Endothelial cell (in vitro differentiated cells): Measurements from ENCODE around the gene TBX15. TPM values are rescaled to one million over a fixed set of nuclear protein-coding genes. Genes with fewer than 3 reads are reported as not detected.

ENCODE experiments used
- DNase-seq: peaks from one replicate; pipeline ENCODE4 v3.0.0; 2021; ENCODE audit warnings: low spot score
- H3K27ac Mint-ChIP-seq: one replicate; pipeline ENCODE4 v1.8.0; 2021; ENCODE audit warnings: mixed read lengths, inconsistent platforms; ENCODE audit not compliant: unreplicated experiment
- H3K27me3 Mint-ChIP-seq: one replicate; pipeline ENCODE4 v1.8.0; 2021; ENCODE audit warnings: mild to moderate bottlenecking, moderate library complexity, mixed read lengths, inconsistent platforms; ENCODE audit not compliant: unreplicated experiment
- H3K36me3 Mint-ChIP-seq: one replicate; pipeline ENCODE4 v1.8.0; 2021; ENCODE audit warnings: mild to moderate bottlenecking, low read depth, mixed read lengths, inconsistent platforms; ENCODE audit not compliant: unreplicated experiment
- H3K4me1 Mint-ChIP-seq: one replicate; pipeline ENCODE4 v1.8.0; 2021; ENCODE audit warnings: mild to moderate bottlenecking, mixed read lengths, inconsistent platforms; ENCODE audit not compliant: unreplicated experiment
- H3K4me3 Mint-ChIP-seq: one replicate; pipeline ENCODE4 v1.8.0; 2021; ENCODE audit warnings: mild to moderate bottlenecking, mixed read lengths, inconsistent platforms; ENCODE audit not compliant: unreplicated experiment
- H3K9me3 Mint-ChIP-seq: one replicate; pipeline ENCODE4 v1.8.0; 2021; ENCODE audit warnings: mixed read lengths, inconsistent platforms; ENCODE audit not compliant: unreplicated experiment
- CTCF ChIP-seq: fragments of 200-600 bp; sonication (generic); IDR thresholded peaks from one replicate; pipeline ENCODE4 v1.5.0; 2021; ENCODE audit warnings: antibody characterized with exemption; ENCODE audit not compliant: unreplicated experiment
- total RNA-seq: library from RNA; stranded (reverse); fragmentation: NEBNext Ultra II Directional; extraction: Animal tissue kit (Norgen Biotek cat#: 25700); gene quantifications from one replicate; pipeline ENCODE4 v1.2.1, GENCODE V29; 2021; ENCODE audit not compliant: unreplicated experiment

TBX15 gene
- total RNA-seq, 1 donor from 2014 or later: 38.0 TPM

GRCh38 chr1:118937413-118938072, 50.6 kb downstream of the TBX15 start:
- no peak for DNase-seq
- Mint-ChIP-seq H3K27me3 (peaks cover 1% of the 10 kb centered on the region), H3K36me3 (peaks cover 5% of the 10 kb centered on the region), H3K4me3 (no peak overlapping the region), H3K27ac (no peak overlapping the region), H3K4me1 (peaks cover 3% of the 10 kb centered on the region), H3K9me3 (no peaks in the 10 kb centered on the region)
- TF ChIP-seq CTCF: no peak

- H3K9me3 Mint-ChIP-seq: no peaks in the 10 kb centered on the region
- H3K4me1 Mint-ChIP-seq: peaks cover 3% of the 10 kb centered on the region
- H3K27me3 Mint-ChIP-seq: peaks cover 1% of the 10 kb centered on the region
- no peak overlapping the region for H3K4me3 Mint-ChIP-seq
- peaks cover 3% of the 10 kb centered on the region for H3K36me3 Mint-ChIP-seq
- H3K27ac Mint-ChIP-seq: no peak overlapping the region
- no peak for DNase-seq
- TF ChIP-seq CTCF: no peak
Measured at GRCh38 chr1:118934706-118935105, 53.4 kb downstream of the TBX15 start.

DNA sequence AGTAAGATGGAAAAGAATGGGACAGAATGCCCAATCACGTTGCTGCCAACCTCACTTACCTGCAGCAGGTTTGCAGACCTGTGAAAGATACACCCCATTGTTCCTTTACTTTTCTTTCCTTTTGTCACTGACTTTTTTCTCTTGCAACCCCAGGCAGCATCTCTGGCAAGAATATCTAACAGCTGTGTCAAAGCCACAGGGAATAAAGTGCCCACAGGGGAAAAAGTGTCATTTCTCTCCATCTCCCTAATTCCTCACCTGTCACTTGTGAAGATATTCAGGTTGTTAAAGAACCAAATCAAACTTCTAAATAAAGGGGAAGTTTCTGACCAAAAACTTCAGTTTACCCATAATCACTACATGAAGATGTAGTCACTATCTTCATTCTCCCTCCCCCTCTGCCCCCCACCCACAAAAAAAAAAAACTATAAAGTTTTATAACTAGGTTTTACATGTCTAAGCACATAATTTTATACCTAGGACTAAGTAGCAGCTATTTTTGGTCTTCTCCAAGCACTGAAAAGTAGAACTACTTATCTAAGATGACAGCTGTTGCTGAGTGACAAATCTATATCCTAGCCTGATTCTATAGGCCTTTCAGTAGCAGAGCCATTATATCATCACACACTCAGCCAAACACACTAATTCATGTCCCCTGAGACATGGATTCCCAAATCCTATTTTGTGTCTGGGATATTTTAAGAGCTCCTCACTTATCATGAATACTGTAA, 54.9 kb downstream of the TBX15 start:
- H3K9me3 Mint-ChIP-seq: no peaks in the 10 kb centered on the region
- no peak overlapping the region for H3K4me3 Mint-ChIP-seq
- peaks cover 10% of the 10 kb centered on the region for H3K36me3 Mint-ChIP-seq
- no peak overlapping the region for H3K27ac Mint-ChIP-seq
- peaks cover 3% of the 10 kb centered on the region for H3K4me1 Mint-ChIP-seq
- no peaks in the 10 kb centered on the region for H3K27me3 Mint-ChIP-seq
- TF ChIP-seq CTCF: no peak
- DNase-seq: no peak

GRCh38 chr1:118931876-118932275, 56.3 kb downstream of the TBX15 start:
- no peak for TF ChIP-seq CTCF
- Mint-ChIP-seq H3K9me3 (no peaks in the 10 kb centered on the region), H3K4me3 (no peak overlapping the region), H3K27me3 (no peaks in the 10 kb centered on the region), H3K27ac (no peak overlapping the region), H3K4me1 (peaks cover 3% of the 10 kb centered on the region), H3K36me3 (peaks cover 11% of the 10 kb centered on the region)
- no peak for DNase-seq
